HL-60/S4 treated with retinoic acid at 250 ng/mL for 4 days and 3 days (cell line): ENCODE measurements around the gene ANKS1A.

Source experiments
- in situ Hi-C: fragments of 300-500 bp; cut with MboI; formaldehyde crosslinking; loops from 2 replicates; pipeline ENCODE4 v1.7.0; 2022; ENCODE audit warnings: low sequenced_read_pairs

The ANKS1A gene

GRCh38 chr6:35034411-35035191 is 145.5 kb downstream of the ANKS1A start:
- in situ Hi-C loops = no loop called here

DNA sequence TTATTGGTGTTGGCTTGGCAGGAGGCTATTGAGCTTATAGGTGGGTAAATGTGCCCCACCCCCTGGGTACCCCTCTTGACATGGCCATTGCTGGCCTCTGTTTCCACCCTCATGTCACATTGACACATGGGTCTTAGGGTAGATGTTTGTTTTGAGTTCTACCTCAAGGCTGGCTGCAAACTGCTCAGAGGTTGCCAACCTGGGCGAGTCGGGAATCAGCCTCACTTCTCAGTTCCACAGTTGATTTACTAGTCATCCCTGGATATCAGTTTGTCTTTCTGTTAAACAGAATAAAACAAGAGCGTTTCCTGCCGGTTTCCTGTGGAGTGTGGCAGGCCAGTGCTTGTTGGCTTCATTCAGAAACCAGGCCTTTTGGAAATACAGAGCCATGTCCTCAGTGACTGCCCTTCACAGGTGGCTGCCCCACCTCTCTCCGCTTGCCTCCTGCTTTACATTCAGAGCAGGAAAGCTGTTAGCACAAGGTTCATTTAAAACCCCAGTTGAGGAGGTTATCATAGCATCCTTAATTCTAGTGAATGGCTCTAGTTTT is 146.5 kb downstream of the ANKS1A start:
- in situ Hi-C loops = no loop called here

- in situ Hi-C loops = no loop called here
Measured at GRCh38 chr6:35036059-35036827, 147.2 kb downstream of the ANKS1A start.

GRCh38 chr6:35036828-35037663 is 148.0 kb downstream of the ANKS1A start:
- in situ Hi-C loops = no loop called here

DNA sequence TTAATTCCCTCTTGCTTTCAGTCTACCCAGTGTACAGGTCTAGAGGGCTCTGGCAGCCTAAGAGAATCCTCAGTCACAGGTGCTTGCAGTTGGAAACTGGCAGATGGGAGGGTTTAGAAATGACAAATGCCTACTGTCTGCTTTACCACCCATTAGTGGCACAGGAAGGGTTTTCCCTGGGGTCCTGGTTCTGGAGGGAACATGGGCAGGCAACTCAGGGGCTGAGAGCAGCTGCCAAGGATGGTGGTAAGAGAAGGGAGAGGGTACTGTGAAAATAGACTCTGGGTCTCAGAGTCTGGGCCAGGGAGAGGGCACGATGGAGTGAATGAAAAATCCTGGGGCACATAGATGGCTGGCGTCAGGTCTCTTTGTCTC is 148.6 kb downstream of the ANKS1A start:
- in situ Hi-C loops = no loop called here

DNA sequence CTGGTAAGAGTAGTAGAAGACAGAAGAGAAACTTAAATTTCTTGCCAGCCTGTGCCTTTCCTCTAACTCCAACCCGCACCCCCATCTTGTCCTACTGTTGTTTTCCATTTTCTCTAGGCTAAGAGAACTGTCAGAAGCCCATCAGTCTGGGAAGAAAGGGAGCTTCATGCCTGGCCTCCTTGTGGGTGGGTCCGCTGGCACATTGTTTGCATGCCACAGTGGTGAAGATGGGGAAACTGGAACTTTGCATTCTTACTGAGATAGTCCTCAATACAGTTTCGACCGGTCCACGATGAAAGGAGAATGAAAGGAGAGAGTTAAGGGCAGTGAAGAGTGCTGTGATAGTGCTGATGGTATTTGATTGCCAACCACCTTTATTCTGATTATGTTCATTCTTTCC is 149.0 kb downstream of the ANKS1A start:
- in situ Hi-C loops = no loop called here

GRCh38 chr6:35040398-35040797 is 151.3 kb downstream of the ANKS1A start:
- in situ Hi-C loops = no loop called here

DNA sequence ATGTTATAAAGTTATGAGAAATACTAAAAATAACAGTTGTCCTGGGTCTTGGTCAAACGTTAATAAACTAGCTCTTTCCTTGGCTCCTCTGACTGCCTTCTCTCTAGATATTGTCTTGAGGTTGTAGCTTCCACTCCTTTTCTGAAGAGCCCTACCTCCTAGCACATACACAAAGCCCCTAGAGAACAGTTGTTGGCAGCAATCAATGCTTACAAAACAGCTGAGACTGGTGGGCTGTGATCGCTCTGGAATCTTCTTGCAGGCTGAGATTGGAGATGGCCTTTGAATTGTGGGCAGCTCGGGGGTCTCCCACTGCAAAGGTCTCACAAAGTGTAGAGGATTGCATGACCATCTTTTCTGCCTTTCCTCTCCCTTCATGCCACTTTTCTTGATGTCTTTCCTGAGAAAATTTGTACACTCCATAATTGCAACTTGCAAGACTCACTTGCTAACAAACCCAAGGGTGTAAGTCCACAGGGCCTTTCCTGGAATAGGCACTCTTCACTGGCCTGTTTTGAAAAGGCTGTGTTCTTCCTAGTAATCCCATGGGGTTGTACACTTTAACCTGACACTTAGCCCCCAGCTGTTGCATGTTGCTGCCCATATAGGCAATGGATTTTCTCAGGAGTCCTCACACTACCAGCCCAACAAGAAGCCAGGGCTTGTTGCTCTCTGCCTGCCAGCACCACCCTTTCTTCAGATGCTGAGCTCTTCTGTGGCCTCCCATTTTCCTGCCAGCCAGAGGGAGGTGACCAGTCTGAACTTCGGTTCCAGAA is 152.2 kb downstream of the ANKS1A start:
- in situ Hi-C loops = no loop called here

DNA sequence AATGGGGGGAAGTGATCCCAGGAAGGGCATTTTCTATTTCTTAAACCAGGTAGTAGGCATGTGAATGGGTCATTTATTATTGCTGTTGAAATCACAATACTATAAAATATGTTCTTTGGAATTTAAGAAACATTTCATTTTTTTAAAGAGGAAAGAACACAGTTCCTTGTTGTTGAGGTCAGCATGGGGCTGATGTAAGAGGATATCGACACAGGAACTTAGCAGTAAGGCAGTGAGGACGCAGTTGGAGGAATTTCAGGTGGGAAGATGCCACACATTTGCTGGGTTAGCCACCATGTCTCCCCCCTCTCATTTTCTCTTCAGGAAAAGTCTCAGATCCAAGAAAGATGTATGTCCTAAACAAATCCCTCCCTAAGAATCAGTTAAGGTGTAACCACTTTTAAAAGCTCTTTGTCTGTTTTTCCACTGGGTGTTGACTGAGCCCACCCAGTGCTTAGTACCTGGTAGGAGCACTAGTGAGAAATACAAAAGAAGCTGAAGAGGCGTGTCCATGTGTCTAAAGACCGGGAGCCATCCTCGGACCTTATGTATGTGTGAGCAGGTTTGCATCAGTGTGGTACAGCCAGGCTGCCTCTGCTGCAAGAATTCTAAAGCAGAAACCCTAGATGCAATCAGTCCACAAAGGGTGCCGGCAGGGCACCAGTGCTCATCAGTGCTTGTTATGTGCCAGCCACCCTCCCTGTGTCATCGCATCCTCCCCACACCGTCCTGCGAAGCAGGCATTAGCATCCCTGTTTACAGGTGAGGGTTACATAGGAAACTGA is 153.2 kb downstream of the ANKS1A start:
- in situ Hi-C loops = no loop called here

GRCh38 chr6:35043381-35044130 is 154.5 kb downstream of the ANKS1A start:
- in situ Hi-C loops = no loop called here

DNA sequence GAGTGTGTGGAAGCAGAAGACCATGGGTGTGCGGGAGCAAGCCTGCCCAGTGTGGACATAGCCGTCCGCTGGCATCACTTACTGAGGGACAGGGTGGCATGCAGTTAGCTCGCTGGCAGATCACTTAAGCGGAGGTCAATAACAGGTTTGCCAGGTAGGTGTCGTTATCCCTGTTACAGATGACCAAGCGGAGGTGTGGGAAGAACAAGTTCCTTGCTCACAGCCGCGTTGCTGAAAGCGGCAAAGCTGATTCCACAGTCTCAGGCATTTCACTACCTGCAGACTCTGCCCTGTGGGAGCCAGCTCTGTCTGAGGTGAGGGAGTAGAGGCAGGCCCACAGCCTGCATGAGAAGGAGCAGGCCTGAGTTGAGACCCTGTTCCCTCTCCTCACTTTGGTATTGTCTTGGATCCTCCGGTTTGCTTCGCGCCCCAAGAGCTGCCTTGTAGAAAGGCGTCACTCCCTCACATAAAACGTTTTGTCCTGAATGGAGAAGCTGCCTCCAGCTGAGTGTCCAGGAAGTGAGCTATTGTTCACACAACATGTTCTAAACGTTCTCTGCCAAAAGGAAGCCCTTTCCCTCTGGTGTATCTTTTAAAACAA is 155.2 kb downstream of the ANKS1A start:
- in situ Hi-C loops = no loop called here

DNA sequence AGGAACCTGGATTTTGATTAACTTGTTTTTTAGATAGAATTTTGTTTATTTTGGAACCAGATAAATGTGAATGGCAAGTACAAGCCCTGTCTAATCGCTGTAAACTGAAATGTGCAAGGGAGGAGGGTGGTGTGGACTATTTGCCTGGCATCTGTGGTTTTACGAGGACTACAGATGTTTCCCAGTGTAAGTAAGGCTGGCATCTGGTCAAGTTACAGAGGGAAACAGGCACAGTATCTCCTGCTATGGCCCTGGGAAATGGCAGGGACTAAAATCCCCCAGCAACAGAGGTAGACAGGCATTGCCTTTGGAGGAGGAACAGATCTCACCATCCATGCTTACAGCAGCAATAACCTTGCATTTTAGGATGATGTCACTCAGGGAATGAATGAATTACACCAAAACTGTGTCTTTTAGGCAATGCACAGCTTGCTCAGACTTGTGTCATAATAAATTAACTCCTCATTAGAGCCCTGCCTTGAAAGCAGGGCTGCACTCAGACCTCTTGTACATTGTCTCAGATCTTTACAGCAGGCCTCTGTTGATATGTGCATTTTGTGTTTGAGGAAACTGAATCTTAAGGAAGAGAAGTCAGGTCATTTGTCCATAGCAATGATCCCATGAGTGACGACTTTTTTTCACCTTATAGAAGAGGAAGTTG is 155.8 kb downstream of the ANKS1A start:
- in situ Hi-C loops = no loop called here

DNA sequence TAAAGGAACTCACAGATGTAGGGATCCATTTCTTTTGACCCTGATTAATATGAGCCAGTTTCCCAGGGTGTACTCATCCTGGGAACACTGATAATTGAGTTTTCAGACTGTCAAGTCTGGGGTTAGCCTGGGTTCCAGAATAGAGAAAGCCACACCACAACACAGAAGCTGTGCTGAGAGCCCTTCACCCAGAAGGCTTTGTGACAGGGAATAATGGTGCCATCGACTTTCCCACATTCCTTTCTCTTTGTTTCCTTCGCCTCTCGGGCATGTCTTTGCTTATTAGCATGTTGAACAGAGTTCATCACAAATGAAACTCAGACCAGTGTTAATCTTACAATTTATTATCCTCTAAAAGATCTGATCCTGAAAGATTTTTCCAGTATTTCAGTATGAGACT is 157.0 kb downstream of the ANKS1A start:
- in situ Hi-C loops = no loop called here

GRCh38 chr6:35046862-35047261 is 157.8 kb downstream of the ANKS1A start:
- in situ Hi-C loops = no loop called here

- in situ Hi-C loops = no loop called here
Measured at GRCh38 chr6:35047265-35048011, 158.4 kb downstream of the ANKS1A start.

DNA sequence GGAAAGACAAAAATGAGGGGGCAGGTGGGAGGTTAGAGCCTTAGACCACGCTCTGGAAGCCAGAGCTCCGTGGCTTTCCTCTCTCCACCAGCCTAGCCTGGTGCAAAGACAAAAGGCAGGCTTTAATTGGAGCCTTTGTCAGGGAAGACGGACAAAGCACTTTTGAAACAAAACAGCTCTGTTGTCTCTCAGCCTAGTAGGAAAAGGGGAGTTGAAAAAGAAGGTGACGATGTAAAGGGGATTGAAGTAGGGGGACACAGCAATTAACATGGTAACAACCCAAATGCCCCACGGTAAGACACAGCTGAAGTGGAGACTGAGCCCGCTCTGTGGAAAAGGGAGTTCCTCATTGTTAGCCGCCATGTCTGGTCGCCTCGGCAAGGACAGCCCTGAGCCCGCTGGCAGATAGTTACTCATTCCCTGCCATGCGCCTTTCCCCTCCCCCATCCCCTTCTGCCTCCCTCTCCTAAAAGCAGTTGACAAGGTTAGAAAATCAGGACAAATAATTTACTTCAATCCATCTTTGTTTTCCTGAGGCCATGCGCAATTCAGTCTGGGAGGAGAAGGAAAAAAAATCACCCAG is 159.1 kb downstream of the ANKS1A start:
- in situ Hi-C loops = no loop called here

GRCh38 chr6:35048631-35049083 is 159.6 kb downstream of the ANKS1A start:
- in situ Hi-C loops = no loop called here
